ENCODE results near the gene KRTAP10-1.
"Not testable (repeated sequence)": the region's sequence is repeated elsewhere in the genome, so short reads cannot be mapped to it uniquely, and the experiment has no call there.

KRTAP10-1 gene

DNA sequence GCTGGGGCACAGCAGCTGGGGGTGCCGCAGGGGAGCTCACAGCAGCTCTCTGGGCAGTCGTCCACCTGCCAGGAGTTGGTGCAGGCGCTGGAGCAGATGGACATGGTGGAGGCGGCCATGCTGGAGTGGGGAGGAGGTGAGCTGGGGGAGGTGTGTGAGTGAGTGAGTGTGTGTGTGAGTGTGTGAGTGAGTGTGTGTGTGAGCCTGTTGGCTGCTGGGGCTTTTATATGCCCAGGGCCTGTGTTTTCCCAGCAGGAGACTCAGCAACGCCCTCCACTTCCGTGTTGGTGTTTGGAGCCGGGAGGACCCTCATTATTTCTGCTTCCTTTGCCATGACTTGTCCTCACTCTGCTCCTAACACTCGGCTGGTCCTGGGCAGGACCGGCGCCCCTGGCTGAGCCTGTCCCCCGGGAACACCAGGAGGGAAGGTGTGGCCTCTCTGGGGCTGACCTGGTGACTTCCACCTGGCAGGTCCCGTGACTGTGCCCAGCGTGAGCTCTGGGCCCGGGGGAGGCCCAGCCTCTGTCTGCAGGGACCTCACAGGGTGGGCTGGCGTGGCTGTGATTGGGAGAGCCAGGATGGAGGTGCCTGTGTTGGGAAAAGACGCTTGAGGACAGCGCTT, 11.5 kb upstream of the KRTAP10-1 start, which contains the start of gene KRTAP10-2:
Gene KRTAP10-2 (minus strand): TSS at position 166 of the 622 bp plus-strand sequence. CDS start 47 bp downstream, at position 119.
- DNase-seq (ENCODE audit: low read depth): no peak

DNA sequence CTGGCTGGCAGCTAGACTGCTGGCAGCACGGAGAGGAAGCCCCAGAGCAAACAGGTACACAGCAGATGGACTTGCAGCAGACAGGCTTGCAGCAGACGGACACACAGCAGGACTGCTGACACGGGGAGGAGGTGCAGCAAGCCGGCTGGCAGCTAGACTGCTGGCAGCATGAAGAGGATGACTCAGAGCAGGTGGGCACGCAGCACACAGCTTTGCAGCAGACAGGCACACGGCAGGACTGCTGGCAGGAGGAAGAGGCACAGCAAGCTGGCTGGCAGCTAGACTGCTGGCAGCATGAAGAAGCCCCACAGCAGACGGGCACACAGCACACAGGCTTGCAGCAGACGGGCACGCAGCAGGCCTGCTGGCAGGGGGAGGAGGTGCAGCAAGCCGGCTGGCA, 10.8 kb upstream of the KRTAP10-1 start:
- TF ChIP-seq, protein P1, sequence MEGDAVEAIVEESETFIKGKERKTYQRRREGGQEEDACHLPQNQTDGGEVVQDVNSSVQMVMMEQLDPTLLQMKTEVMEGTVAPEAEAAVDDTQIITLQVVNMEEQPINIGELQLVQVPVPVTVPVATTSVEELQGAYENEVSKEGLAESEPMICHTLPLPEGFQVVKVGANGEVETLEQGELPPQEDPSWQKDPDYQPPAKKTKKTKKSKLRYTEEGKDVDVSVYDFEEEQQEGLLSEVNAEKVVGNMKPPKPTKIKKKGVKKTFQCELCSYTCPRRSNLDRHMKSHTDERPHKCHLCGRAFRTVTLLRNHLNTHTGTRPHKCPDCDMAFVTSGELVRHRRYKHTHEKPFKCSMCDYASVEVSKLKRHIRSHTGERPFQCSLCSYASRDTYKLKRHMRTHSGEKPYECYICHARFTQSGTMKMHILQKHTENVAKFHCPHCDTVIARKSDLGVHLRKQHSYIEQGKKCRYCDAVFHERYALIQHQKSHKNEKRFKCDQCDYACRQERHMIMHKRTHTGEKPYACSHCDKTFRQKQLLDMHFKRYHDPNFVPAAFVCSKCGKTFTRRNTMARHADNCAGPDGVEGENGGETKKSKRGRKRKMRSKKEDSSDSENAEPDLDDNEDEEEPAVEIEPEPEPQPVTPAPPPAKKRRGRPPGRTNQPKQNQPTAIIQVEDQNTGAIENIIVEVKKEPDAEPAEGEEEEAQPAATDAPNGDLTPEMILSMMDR (IDR thresholded peaks at IDR 0.05; ENCODE audit: insufficient read depth, low read depth, low read length, missing control alignments): no peak
- DNase-seq (ENCODE audit: low read depth): no peak
- no peak overlapping the region for H3K4me3 ChIP-seq (ENCODE audit: low read depth, low read length)

More for the DNA sequence above, 11.5 kb upstream of the KRTAP10-1 start, which contains the start of gene KRTAP10-2:
- no peak within 1 kb of the TSS for H3K4me3 ChIP-seq (ENCODE audit: low read depth, low read length)
- TF ChIP-seq, protein P1 (IDR thresholded peaks at IDR 0.05; ENCODE audit: insufficient read depth, low read depth, low read length, missing control alignments): no peak

DNA sequence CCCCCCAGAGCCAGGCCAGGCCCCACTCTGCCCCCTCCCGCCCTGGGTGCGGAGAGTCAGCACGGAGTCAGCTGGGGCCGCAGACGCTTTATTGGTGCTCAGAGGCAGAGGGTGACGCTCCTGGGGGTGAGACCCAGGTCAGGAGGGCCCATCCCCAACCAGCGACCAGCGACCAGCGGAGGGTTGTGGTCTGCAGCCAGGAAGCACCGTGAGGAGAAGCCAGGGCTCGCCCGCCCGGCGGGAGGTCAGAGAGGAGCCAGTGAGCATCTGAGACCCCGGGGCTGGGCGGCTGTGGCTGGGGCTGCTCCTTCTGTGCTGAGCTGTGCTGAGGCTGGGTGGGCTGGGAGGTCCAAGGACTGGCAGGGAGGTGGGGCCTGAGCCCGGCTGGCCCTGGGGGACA, 10.3 kb upstream of the KRTAP10-1 start:
- H3K4me3 ChIP-seq (ENCODE audit: low read depth, low read length); DNase-seq (ENCODE audit: low read depth): not testable (repeated sequence)

DNA sequence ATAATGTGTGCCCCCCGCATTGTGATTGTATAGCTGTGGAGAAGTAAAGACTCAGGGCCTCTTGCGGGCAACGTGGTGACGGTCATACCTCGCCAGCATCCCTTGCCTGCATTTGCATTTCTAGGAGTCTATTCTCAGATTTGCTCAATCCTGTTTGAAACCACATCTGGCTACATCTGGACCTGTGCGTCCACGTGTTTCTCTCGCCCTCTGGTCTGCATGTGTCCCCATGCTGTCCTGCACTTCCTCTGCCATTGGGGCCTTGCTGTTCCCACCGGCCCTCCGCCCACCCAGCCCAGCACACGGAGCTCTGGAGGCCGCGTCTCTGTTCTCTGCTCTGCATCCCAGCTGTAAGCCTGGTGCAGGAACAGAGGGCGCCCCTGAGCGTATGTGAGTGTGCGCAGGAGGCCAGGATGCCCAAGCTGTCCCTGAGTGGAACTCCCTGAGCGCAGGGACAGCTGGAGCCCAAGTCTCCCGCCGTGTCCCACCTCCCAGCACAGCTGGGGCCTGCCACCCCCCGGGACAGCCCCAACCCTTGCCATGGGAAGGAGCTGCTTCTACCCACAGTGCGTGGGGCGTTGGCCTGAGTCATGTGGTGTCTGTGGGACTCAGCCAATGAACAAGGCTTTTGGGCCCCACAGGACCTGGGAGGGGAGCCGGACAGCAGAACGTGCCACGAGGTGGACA, 9.7 kb upstream of the KRTAP10-1 start:
- DNase-seq (ENCODE audit: low read depth): no peak
- TF ChIP-seq, protein P1 (IDR thresholded peaks at IDR 0.05; ENCODE audit: insufficient read depth, low read depth, low read length, missing control alignments): no peak
- no peak overlapping the region for H3K4me3 ChIP-seq (ENCODE audit: low read depth, low read length)

DNA sequence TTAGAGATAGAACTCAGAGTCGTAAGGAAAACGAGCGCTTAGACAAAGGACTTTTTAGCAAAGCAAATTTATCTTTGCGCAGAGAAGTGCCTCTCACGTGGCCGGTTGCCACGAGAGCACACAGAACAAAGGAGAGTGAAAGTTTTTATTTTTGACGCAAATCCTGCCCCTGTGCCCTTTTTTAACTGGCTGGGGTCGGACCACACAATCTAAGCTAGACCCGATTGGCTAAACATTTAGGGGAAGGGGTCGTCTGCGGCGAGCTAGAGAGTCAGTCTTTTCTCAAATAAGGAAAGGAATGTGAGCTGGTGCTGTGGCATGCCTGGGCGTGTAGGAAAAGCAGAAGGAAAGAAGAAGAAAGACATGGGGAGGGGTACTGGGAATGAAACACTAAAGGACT, 8.9 kb upstream of the KRTAP10-1 start:
- no peak overlapping the region for H3K4me3 ChIP-seq (ENCODE audit: low read depth, low read length)
- no peak for DNase-seq (ENCODE audit: low read depth)
- TF ChIP-seq, protein P1 (IDR thresholded peaks at IDR 0.05; ENCODE audit: insufficient read depth, low read depth, low read length, missing control alignments): no peak

DNA sequence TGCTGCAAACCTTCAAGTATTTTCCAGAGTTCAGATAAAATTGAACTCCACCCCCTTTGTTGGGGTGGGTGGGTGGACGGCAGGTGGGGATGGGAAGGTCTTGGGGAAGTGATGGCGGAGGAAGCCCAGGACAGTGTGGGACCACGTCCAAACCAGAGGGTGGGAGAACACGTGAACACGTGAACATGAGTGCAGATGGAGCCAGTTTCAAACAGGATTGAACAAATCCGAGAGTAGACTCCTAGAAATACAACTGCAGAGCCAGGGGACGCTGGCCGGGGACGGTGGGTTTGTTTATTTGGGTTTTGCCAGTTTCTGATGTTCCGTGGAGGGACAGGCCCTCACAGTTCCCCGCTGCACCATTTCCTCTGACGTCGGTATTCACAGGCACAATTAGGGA, 8.4 kb upstream of the KRTAP10-1 start:
- TF ChIP-seq, protein P1 (IDR thresholded peaks at IDR 0.05; ENCODE audit: insufficient read depth, low read depth, low read length, missing control alignments): no peak
- DNase-seq (ENCODE audit: low read depth): no peak
- H3K4me3 ChIP-seq (ENCODE audit: low read depth, low read length): no peak overlapping the region

DNA sequence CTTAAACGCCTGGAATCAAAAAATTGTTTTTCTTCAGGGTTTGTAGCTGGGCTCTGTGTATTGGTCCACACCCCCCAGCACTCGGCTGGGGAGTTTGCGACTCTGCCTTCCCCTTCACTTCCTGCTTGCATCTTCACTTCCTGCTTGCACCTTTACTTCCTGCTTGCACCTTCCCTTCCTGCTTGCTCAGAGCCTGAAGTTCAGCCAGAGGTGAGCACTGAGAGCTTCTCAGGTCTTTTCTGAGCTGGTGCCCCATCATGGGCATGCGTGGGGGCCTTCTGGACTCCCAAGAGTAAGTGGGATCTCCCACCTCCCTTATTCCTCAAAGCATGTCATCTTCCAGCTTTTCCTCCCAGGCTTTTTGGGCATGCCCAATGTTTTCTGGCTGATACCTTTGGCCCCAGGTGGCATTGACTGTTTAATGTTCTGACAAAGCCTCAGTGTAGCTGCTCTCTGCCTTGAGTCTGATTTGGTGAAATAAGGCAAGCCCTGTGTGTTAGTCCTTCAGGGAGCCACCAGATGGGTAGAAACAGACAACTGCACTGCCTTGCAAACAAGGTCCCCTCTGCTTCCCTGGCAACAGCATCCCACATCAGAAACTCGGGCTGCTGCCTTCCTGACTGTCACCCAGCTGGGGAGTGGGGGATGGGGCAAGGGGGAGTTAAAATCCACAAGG, 7.8 kb upstream of the KRTAP10-1 start:
- DNase-seq (ENCODE audit: low read depth): no peak
- TF ChIP-seq, protein P1 (IDR thresholded peaks at IDR 0.05; ENCODE audit: insufficient read depth, low read depth, low read length, missing control alignments): no peak
- H3K4me3 ChIP-seq (ENCODE audit: low read depth, low read length): no peak overlapping the region

All from GM12865 (cell line).